ENCODE results near the gene EVI2A.

EVI2A gene

DNA sequence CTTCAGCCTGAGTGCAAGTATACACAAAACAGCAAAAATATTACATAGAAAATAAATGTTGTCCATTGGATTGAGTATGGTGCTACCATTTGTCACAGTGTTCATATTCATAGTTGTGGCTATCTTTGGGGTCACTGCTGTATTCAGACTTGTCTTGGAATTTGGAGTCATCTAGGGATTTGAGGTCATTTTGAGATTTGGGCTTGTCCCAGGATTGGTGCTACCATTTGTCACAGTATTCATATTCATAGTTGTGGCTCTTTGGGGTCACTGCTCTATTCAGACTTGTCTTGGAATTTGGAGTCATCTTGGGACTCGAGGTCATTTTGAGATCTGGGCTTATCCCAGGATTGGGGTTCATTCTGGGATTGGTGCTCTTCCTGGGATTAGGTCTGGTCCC is 49.2 kb downstream of the EVI2A start:
- no peak for FAIRE-seq

DNA sequence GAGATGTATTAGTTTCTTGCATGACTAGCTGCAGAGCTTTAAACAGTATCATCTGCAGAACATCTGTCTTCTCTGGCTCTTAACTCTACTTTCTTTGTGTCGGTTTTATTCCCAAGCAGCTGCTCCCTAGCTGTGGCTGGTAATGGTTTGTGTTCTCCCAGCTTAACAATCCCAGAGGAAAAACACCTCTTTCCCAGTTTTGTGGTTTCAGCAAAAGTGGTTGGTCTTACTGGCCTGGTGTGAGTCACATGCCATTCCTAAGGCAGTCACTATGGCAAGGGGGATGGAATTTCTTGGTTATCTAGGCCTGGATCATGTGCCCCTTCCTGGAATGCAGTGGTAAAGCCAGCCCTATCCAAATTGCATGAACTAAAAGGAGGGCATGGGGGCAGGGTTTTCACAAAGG is 51.8 kb downstream of the EVI2A start:
- FAIRE-seq, result no peak

DNA sequence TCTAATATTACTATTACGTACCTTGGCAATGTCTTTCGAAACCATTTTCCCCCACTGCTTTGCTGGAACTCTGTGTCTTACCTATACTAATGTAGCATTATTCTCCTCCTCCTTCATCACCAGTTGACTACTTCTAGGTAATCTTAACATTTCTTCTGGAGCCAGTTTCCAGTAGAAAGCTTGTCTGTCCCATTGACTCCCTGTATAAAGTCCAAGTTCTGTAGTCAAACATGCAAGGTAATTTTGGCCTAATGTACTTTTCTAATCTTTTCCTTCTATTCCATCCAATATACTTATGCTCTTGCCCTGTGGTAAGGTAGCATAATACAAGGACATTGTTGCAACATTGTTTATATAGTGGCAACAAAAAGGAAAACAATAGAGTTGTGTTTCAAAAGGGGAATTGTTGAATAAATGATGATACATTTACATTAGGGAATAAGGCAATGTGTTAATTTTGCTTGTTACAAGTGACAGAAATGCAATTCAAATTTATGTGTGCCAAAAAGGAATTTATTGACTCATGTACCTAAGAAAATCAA is 52.3 kb downstream of the EVI2A start:
- FAIRE-seq, result no peak

Measured in endometrium (tissue), 2 donors.